ENCODE results near the gene SYNPO2.

SYNPO2 gene

GRCh38 chr4:118888666-118889311 lies at the start of gene SYNPO2:
SYNPO2 (plus strand) TSS chr4:118888854; CDS start chr4:118889037, 183 bp downstream.
- Histone ChIP-seq H3K27ac (ENCODE audit: poor library complexity, severe bottlenecking) (no peak within 1 kb of the TSS), H3K4me3 (ENCODE audit: severe bottlenecking) (peak within 1 kb of the TSS; percentile 25), H3K9me3 (ENCODE audit: severe bottlenecking) (no peaks in the 10 kb centered on the region), H3K27me3 (ENCODE audit: insufficient read depth, poor library complexity, severe bottlenecking) (no peaks in the 10 kb centered on the region), H3K4me1 (ENCODE audit: insufficient read depth, poor library complexity, severe bottlenecking) (peaks cover 3% of the 10 kb centered on the region), H3K36me3 (ENCODE audit: low read depth) (no peaks in the 10 kb centered on the region)
- TF ChIP-seq CTCF (IDR thresholded peaks at IDR 0.05; ENCODE audit: poor library complexity, severe bottlenecking) = no peak
- peak; percentile 98 for ATAC-seq (ENCODE audit: low read depth)
- DNase-seq (ENCODE audit: low spot score) = peak; percentile 63

- H3K27ac ChIP-seq (ENCODE audit: poor library complexity, severe bottlenecking) = no peak overlapping the region
- DNase-seq (ENCODE audit: low spot score) (no peak), ATAC-seq (ENCODE audit: low read depth) (no peak)
- H3K4me1 ChIP-seq (ENCODE audit: insufficient read depth, poor library complexity, severe bottlenecking) = peaks cover 10% of the 10 kb centered on the region
- H3K9me3 ChIP-seq (ENCODE audit: severe bottlenecking) = no peaks in the 10 kb centered on the region
- peaks cover 3% of the 10 kb centered on the region for H3K36me3 ChIP-seq (ENCODE audit: low read depth)
- no peak overlapping the region for H3K4me3 ChIP-seq (ENCODE audit: severe bottlenecking)
- H3K27me3 ChIP-seq (ENCODE audit: insufficient read depth, poor library complexity, severe bottlenecking) = no peaks in the 10 kb centered on the region
- no peak for TF ChIP-seq CTCF (IDR thresholded peaks at IDR 0.05; ENCODE audit: poor library complexity, severe bottlenecking)
Measured at GRCh38 chr4:118839221-118839927, 49.3 kb upstream of the SYNPO2 start.

GRCh38 chr4:118842055-118842454 lies 46.6 kb upstream of the SYNPO2 start:
- Histone ChIP-seq H3K9me3 (ENCODE audit: severe bottlenecking) (no peaks in the 10 kb centered on the region), H3K36me3 (ENCODE audit: low read depth) (no peaks in the 10 kb centered on the region), H3K27me3 (ENCODE audit: insufficient read depth, poor library complexity, severe bottlenecking) (no peaks in the 10 kb centered on the region), H3K4me1 (ENCODE audit: insufficient read depth, poor library complexity, severe bottlenecking) (peaks cover 6% of the 10 kb centered on the region), H3K27ac (ENCODE audit: poor library complexity, severe bottlenecking) (no peak overlapping the region), H3K4me3 (ENCODE audit: severe bottlenecking) (no peak overlapping the region)
- no peak for TF ChIP-seq CTCF (IDR thresholded peaks at IDR 0.05; ENCODE audit: poor library complexity, severe bottlenecking)
- ATAC-seq (ENCODE audit: low read depth) (peak; percentile 74), DNase-seq (ENCODE audit: low spot score) (no peak)

GRCh38 chr4:118843237-118843636 lies 45.4 kb upstream of the SYNPO2 start:
- no peak for TF ChIP-seq CTCF (IDR thresholded peaks at IDR 0.05; ENCODE audit: poor library complexity, severe bottlenecking)
- no peak overlapping the region for H3K27ac ChIP-seq (ENCODE audit: poor library complexity, severe bottlenecking)
- H3K4me1 ChIP-seq (ENCODE audit: insufficient read depth, poor library complexity, severe bottlenecking) = peaks cover 6% of the 10 kb centered on the region
- no peaks in the 10 kb centered on the region for H3K9me3 ChIP-seq (ENCODE audit: severe bottlenecking)
- ATAC-seq (ENCODE audit: low read depth) (no peak), DNase-seq (ENCODE audit: low spot score) (no peak)
- H3K4me3 ChIP-seq (ENCODE audit: severe bottlenecking) = no peak overlapping the region
- H3K27me3 ChIP-seq (ENCODE audit: insufficient read depth, poor library complexity, severe bottlenecking) = no peaks in the 10 kb centered on the region
- H3K36me3 ChIP-seq (ENCODE audit: low read depth) = no peaks in the 10 kb centered on the region

- Histone ChIP-seq H3K27me3 (ENCODE audit: insufficient read depth, poor library complexity, severe bottlenecking) (no peaks in the 10 kb centered on the region), H3K4me1 (ENCODE audit: insufficient read depth, poor library complexity, severe bottlenecking) (peaks cover 6% of the 10 kb centered on the region), H3K9me3 (ENCODE audit: severe bottlenecking) (no peaks in the 10 kb centered on the region), H3K27ac (ENCODE audit: poor library complexity, severe bottlenecking) (no peak overlapping the region), H3K36me3 (ENCODE audit: low read depth) (no peaks in the 10 kb centered on the region), H3K4me3 (ENCODE audit: severe bottlenecking) (no peak overlapping the region)
- no peak for DNase-seq (ENCODE audit: low spot score)
- no peak for ATAC-seq (ENCODE audit: low read depth)
- no peak for TF ChIP-seq CTCF (IDR thresholded peaks at IDR 0.05; ENCODE audit: poor library complexity, severe bottlenecking)
Measured at GRCh38 chr4:118845552-118846050, 43.1 kb upstream of the SYNPO2 start.
